ENCODE data around the gene APP.

APP gene

GRCh38 chr21:25960402-25960801 lies 210.2 kb downstream of the APP start:
- TF ChIP-seq CTCF (IDR thresholded peaks at IDR 0.05; ENCODE audit: borderline replicate concordance, control extremely low read depth, extremely low read depth, insufficient read depth, missing control alignments), result no peak
- DNase-seq (ENCODE audit: low spot score), result no peak
- in situ Hi-C loops (cut with MboI; ENCODE audit: low sequenced_read_pairs, unreplicated experiment), result no loop called here

- no peak for DNase-seq (ENCODE audit: low spot score)
- no peak for TF ChIP-seq CTCF (IDR thresholded peaks at IDR 0.05; ENCODE audit: borderline replicate concordance, control extremely low read depth, extremely low read depth, insufficient read depth, missing control alignments)
- in situ Hi-C loops (cut with MboI; ENCODE audit: low sequenced_read_pairs, unreplicated experiment), result no loop called here
Measured at GRCh38 chr21:25959799-25960198, 210.8 kb downstream of the APP start.

- in situ Hi-C loops (cut with MboI; ENCODE audit: low sequenced_read_pairs, unreplicated experiment), result no loop called here
- no peak for TF ChIP-seq CTCF (IDR thresholded peaks at IDR 0.05; ENCODE audit: borderline replicate concordance, control extremely low read depth, extremely low read depth, insufficient read depth, missing control alignments)
- DNase-seq (ENCODE audit: low spot score), result no peak
Measured at GRCh38 chr21:25956993-25957714, 213.4 kb downstream of the APP start.

- in situ Hi-C loops (cut with MboI; ENCODE audit: low sequenced_read_pairs, unreplicated experiment), result no loop called here
- no peak for TF ChIP-seq CTCF (IDR thresholded peaks at IDR 0.05; ENCODE audit: borderline replicate concordance, control extremely low read depth, extremely low read depth, insufficient read depth, missing control alignments)
Measured at GRCh38 chr21:25955646-25956045, 214.9 kb downstream of the APP start.

GRCh38 chr21:25953659-25954058 lies 216.9 kb downstream of the APP start:
- in situ Hi-C loops (cut with MboI; ENCODE audit: low sequenced_read_pairs, unreplicated experiment), result no loop called here
- DNase-seq (ENCODE audit: low spot score), result no peak
- TF ChIP-seq CTCF (IDR thresholded peaks at IDR 0.05; ENCODE audit: borderline replicate concordance, control extremely low read depth, extremely low read depth, insufficient read depth, missing control alignments), result no peak

More at GRCh38 chr21:25955646-25956045, 214.9 kb downstream of the APP start:
- no peak for DNase-seq (ENCODE audit: low spot score)

- in situ Hi-C loops (cut with MboI; ENCODE audit: low sequenced_read_pairs, unreplicated experiment), result no loop called here
- TF ChIP-seq CTCF (IDR thresholded peaks at IDR 0.05; ENCODE audit: borderline replicate concordance, control extremely low read depth, extremely low read depth, insufficient read depth, missing control alignments), result no peak
- DNase-seq (ENCODE audit: low spot score), result no peak
Measured at GRCh38 chr21:25953196-25953595, 217.4 kb downstream of the APP start.
